Renal cortical epithelial cell (primary cell): ENCODE data around the gene CACYBP. TPM values are rescaled to one million over a fixed set of nuclear protein-coding genes. Genes with fewer than 3 reads are reported as not detected.
"Not testable (repeated sequence)": the region's sequence is repeated elsewhere in the genome, so short reads cannot be mapped to it uniquely, and the experiment has no call there.

Experiments used
- DNase-seq: peaks from one replicate; pipeline ENCODE4 v3.0.0-alpha.2; 2011; ENCODE audit warnings: low read depth
- total RNA-seq: library from RNA; depleted of rRNA; stranded (reverse); fragments of >200 nt; gene quantifications from 2 replicates; pipeline ENCODE4 v1.2.3, GENCODE V29; 2014

The CACYBP gene
- total RNA-seq, 1 donor from 2014 or later: 251 TPM

DNA sequence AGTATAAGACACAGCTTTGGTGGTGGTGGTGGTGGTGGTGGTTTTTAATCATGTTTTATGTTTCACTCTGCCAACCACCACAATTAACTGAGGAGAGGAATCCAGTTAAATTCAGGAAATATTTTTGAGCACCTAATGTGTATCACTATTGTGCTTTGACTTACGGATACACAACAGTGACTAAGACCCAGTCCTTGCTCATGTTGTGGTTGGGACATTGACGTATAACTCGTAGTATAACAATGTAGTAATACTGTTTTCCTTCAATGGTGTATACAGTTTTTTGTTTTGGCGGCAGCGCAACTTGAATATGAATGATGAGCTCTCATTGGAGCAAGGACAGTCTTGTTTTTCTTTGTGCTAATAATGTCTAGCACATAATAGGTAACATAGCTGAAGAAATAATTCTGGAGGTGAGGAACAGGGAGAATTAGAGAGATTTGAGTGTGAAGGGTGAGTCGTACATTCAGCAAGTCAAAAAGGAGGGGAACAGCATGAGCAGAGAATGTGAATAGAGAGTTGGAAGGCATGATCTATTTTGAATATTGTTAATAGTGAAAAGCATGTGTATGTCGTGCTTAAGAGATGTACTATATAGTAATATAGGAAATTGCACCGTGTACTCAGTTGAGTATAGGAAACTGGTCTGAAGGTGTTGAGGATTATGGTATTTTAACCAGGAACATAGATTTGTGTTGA is 5.5 kb downstream of the CACYBP start:
- DNase-seq: no peak

- no peak for DNase-seq
These were observed 9.8 kb downstream of the CACYBP start for GRCh38 chr1:175009532-175009931.

GRCh38 chr1:175013445-175013844 is 13.7 kb downstream of the CACYBP start:
- DNase-seq: no peak

DNA sequence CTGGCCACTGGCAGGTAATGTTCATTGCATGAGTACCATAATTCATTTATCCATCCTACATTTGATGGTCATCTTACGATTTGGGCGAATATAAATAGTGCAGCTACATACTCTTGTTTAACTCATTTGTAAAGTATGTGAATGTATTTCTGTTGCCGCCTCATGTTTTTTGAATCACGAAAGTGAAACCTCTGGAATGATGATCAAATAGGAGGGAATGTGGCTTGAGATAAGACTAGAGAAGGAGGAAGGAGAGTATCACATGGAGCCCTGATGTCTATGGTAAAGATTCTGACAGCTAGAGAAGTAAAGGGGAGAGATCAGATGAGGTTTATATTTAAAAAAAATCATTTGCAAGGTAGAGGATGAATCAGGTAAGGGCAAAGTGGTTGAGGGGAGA is 15.5 kb downstream of the CACYBP start:
- no peak for DNase-seq

DNA sequence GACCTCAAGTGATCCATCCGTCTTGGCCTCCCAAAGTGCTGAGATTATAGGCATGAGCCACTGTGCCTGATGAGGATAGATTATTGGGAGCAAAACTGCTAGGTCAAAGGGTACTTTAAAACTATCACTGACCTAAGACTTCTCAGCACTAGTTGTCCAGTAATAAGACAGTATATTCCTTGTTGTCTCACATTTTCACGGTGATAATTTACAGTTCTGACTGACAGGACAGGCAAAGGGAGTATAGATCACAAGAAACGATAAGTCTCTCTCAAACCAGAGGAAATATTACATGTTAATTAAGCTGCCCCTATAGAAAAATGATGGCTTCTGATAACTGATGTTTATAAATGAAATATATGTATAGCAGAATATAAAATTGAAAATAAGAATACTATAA is 19.8 kb downstream of the CACYBP start:
- DNase-seq: no peak

DNA sequence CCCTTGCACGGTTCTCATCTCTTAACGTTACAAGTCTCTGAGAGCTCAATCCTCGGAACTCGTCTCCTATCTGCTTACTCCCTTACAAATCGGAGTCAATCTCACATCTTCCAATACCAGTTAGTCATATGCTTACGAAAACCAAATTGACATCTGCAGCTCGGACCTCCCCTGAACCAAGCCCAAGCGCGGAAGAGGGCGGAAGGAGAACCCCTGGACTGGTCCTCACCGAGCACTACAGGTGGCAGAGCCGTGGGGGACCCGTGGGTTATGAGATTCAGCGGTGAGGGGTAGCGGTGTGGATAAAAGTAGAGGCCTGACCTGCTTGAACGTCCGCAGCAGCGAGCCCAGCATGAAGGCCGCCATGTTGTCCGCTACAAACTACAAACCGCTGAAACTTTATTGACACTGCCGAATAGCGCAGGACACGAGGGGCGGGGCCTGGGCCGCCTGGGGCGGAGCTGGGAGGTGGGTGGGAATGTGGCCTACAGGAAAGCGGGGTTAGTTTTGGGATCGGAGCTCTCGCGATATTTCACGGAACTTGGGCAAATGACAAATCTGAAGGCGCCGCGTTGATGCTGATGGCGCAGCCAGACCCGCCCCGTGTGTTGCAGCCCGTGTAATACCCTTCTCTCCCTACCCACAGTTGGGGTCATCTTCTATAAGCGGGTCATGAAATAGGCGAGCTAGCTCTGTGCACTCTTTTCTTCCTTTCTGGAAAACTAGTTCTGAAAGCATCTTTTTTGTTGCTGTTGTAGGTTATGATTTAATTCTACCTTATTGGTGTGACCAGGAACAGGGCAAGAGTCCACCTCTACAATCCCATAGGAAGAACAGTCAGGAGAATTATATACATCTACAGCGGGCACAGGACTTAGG is 23.5 kb downstream of the CACYBP start, which contains the start of gene MRPS14:
TSS of gene MRPS14 (minus strand) at position 383 of the 879 bp plus-strand sequence. CDS start at position 366, 17 bp downstream.
- DNase-seq: peak; percentile 96

- not testable (repeated sequence) for DNase-seq
These were observed 24.1 kb downstream of the CACYBP start for GRCh38 chr1:175023922-175024242.

- DNase-seq: no peak
These were observed 25.0 kb downstream of the CACYBP start for GRCh38 chr1:175024773-175025172.

DNA sequence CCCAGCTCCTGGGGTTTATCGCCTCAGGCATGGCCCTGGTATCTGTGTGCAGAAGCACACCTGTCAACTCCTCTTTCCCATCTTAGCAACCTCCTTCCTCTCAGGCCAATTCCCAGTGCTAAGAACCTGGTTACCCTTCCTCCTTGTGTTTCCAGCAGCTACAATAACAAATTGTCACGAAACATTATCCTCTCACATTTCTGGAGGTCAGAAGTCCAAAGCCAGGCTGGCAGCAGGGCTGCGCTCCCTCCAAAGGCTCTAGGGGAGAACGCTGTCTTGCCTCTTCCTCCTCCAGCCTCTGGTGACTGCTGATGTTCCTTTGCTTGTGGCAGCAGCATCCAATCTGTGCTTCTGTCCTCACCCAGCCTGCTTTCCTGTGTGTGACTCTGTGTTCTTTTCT is 34.2 kb downstream of the CACYBP start:
- DNase-seq: no peak

DNA sequence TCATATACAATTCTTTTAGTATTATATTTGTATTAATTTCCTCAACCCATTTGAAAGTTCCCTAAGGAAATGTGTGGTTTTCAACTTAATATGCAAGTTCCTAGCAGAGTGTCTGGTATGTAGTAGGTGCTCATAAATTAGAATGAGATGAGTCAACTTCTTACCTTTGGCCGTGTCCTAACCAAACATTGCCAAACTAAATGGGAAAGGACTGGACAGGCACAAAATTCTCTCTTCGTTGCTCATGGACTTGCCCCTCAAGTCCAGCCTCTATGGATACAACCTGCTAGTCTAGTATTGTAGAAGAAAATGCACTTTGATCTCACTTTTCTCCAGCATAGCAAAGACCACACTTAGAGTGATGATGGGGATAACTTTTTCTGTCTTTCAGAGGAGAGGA is 35.0 kb downstream of the CACYBP start:
- peak; percentile 9 for DNase-seq

GRCh38 chr1:175035865-175036264 is 36.1 kb downstream of the CACYBP start:
- DNase-seq: no peak

DNA sequence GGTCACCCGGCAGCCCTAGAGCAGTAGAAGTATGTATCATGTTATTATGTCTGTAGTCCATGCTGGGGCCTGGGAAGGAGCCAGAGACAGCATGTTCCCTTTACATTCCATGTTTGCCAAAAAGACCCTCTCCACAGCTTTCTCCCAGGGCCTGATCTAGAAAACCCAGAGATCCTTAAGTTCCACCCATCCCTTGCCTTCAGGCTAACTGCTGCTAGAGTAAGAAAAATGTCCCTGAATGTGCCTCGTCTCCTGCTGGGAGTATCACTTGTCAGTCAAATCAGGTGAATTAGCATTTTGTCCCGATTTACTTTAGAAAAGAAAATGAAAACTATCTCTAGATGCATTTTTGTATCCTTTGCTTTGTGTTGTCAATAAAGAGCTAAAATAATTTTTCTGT is 36.7 kb downstream of the CACYBP start:
- no peak for DNase-seq

DNA sequence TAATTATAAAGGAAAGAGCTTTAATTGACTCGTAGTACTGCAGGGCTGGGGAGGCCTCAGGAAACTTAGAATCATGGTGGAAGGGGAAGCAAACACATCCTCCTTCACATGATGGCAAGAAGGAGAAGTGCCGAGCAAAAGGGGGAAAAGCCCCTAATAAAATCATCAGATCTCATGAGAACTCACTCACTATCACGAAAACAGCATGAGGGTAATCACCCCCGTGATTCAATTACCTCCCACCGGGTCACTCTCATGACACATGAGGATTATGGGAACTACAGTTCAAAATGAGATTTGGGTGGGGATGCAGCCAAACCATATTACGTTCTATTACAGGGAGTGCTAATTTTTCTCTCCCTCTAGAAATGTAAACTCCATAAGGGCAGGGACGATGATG is 37.7 kb downstream of the CACYBP start:
- DNase-seq: no peak

- no peak for DNase-seq
These were observed 40.7 kb downstream of the CACYBP start for GRCh38 chr1:175040324-175040879.

DNA sequence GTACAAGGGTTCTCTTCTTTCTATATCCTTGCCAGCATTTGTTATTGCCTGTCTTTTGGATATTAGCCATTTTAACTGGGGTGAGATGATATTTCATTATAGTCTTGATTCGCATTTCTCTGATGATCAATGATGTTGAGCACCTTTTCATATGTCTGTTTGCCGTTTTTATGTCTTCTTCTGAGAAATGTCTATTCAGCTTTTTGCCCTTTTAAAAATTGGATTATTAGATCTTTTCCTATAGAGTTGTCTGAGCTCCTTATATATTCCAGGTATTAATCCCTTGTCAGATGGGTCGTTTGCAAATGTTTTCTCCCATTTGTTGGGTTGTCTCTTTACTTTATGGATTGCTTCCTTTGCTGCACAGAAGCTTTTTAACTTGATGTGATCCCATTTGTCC is 42.9 kb downstream of the CACYBP start:
- no peak for DNase-seq

- DNase-seq: no peak
These were observed 44.1 kb downstream of the CACYBP start for GRCh38 chr1:175043824-175044223.

GRCh38 chr1:175044591-175044990 is 44.8 kb downstream of the CACYBP start:
- not testable (repeated sequence) for DNase-seq

DNA sequence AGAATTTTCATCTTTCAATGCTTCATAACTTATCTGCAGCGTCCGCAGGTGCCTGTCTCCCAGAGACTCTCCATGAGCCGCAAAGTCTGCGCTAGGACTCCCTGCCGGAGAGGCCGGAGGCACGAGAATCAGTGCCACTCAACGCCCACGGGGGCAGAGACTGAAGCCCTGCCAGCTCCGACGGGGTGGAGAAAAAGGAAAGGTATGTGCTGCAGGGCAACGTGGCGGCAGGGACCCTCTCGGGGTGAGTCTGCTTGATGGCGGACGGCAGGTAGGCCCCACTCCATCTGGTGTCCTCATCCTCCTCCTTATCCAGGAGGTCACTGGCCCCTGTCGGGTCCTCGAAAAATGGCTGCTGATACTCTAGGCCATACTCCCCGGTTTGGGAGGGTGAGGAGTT is 45.4 kb downstream of the CACYBP start:
- DNase-seq: no peak

DNA sequence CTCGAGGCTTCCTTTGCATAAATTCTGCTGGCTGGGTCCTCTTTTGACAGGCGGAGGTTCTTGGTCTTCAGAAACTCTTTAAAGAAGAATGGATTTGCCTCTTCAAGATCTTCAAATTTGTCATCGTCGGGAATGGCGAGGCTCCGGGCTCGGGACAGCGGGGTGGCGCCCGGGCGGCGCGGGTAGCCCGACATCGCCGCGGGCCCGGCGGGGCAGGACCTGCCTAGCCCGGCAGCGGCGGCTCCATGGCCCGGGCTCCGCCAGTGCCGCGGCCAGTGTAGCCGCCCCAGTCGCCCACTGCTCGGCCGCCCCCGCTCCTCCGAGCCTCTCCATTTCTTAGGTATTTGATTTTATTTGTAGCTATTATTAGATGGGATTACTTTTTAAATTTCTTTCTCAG is 45.8 kb downstream of the CACYBP start:
- DNase-seq: no peak

GRCh38 chr1:175050992-175051391 is 51.2 kb downstream of the CACYBP start:
- no peak for DNase-seq

DNA sequence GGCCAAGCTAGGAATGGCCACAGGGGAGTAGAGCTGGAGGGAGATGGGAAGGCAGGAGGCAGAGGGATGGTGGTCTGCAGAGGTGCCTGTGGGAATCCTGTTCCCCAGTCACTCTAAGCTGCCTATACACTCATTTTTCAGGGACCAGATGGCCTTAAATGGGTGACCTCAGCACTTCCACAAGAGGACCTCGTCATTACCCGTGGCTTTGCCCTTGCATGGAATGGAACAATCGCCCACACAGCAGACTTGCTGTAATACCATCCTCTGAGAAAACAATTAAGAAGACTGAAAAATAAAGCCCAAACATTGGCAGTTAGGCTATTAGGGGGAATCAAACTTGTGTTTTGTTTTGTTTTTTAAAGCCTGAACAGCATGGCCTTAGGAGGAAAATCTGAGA is 55.0 kb downstream of the CACYBP start:
- no peak for DNase-seq
